ENCODE measurements around the gene LDLRAD3. TPM values are rescaled to one million over a fixed set of nuclear protein-coding genes. Genes with fewer than 3 reads are reported as not detected.
"Not testable (repeated sequence)": the region's sequence is repeated elsewhere in the genome, so short reads cannot be mapped to it uniquely, and the experiment has no call there.

Gene LDLRAD3
- polyA plus RNA-seq, 1 experiment: 7.8 TPM

DNA sequence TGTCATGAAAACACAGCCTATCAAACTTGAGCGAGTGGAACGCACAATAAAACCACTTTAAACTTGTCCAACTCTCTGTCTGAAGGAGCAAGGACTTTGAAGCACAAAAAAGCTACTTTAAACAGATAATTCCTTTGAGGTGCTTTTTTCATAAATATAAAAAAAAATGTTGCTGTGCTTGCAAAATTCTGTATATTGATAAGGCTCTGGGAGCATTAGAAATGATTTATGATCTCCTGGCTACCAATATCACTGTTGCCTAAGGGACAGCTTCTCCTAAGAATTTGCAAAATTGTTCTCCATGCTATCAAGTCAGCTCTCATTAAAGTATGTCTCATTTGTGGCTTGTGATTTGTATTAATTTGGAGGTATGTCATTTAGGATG, 37.6 kb upstream of the LDLRAD3 start:
- CTCF ChIA-PET: interaction anchor here (0.6 to 1.3 kb wide), 2 partner anchors 84 to 418 kb away, joined by 3 to 8 read pairs; no protein-coding TSS in a partner anchor
- Histone ChIP-seq H3K27ac (ENCODE audit: low read depth, low read length) (no peak overlapping the region), H3K4me3 (ENCODE audit: low read depth, low read length) (no peak overlapping the region), H3K9me3 (ENCODE audit: control insufficient read depth, insufficient read depth, low read length) (peaks cover 6% of the 10 kb centered on the region), H3K27me3 (ENCODE audit: control insufficient read depth, insufficient read depth, low read length) (peaks cover 3% of the 10 kb centered on the region)
- DNase-seq (ENCODE audit: low read depth, low spot score): no peak
- TF ChIP-seq, protein P1, sequence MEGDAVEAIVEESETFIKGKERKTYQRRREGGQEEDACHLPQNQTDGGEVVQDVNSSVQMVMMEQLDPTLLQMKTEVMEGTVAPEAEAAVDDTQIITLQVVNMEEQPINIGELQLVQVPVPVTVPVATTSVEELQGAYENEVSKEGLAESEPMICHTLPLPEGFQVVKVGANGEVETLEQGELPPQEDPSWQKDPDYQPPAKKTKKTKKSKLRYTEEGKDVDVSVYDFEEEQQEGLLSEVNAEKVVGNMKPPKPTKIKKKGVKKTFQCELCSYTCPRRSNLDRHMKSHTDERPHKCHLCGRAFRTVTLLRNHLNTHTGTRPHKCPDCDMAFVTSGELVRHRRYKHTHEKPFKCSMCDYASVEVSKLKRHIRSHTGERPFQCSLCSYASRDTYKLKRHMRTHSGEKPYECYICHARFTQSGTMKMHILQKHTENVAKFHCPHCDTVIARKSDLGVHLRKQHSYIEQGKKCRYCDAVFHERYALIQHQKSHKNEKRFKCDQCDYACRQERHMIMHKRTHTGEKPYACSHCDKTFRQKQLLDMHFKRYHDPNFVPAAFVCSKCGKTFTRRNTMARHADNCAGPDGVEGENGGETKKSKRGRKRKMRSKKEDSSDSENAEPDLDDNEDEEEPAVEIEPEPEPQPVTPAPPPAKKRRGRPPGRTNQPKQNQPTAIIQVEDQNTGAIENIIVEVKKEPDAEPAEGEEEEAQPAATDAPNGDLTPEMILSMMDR (IDR thresholded peaks at IDR 0.05; ENCODE audit: low read depth, low read length): no peak
- POLR2A ChIA-PET: no interaction called here

DNA sequence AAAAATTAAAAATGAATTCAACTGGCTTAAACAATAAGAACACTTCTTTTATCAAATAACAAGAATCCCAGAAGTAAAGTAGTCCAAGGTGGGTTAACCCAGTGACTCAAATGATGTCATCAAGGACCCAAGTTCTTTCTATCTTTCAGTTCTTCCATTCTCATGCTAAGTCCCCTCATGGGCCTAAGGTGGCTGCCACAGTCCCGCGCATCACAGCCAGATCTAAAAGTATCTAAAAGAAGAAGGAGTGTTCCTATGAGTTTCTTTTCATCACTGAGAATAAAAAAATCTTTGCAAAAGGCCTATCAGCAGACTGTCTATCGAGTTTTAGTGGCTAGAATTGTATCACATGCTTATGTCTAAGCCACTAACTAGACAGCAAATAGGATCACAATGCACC, 37.2 kb upstream of the LDLRAD3 start:
- H3K27ac ChIP-seq (ENCODE audit: low read depth, low read length): no peak overlapping the region
- CTCF ChIA-PET: interaction anchor here (1.3 kb wide), 1 partner anchor 85 kb away, joined by 8 read pairs; no protein-coding TSS in a partner anchor

DNA sequence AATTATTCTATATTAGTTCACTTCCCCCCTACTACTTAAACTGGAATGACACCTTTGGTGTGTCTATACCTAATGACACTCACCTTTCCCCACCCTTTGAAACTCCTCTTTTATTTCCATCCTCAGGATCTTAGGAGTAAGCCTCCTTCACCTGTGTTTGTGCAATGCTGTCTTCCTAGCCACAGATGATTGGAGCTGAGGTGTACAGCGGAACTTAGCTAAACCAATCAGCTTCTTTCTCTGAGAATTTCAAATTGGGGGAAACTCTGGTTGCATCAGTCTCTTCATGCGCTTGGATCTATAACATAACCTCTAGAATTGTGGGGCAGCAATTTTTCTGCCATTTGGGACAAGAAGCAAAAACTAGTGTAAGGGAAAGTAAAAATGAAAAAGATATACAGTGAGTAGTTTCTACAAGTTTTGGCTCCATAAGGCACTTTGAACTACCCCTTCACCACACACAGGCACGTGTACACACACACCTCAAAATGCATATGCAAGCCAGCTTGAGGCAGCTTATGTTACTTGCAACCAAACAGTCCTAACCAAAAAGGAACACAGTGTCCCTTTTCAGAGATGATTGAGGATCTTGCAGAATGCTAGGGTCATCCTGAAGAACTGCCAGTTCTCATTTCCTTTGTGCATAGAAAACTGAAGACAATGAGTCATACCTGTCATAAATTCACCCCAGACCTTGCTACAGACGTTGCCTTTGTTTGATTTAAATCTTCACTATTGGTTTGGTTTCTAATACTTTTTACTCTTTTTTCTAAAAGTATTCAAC, 36.0 kb upstream of the LDLRAD3 start:
- POLR2A ChIA-PET: no interaction called here
- TF ChIP-seq, protein P1 (IDR thresholded peaks at IDR 0.05; ENCODE audit: low read depth, low read length): no peak
- CTCF ChIA-PET: no interaction called here
- no peak overlapping the region for H3K27ac ChIP-seq (ENCODE audit: low read depth, low read length)
- H3K27me3 ChIP-seq (ENCODE audit: control insufficient read depth, insufficient read depth, low read length): no peaks in the 10 kb centered on the region
- peaks cover 6% of the 10 kb centered on the region for H3K9me3 ChIP-seq (ENCODE audit: control insufficient read depth, insufficient read depth, low read length)
- H3K4me3 ChIP-seq (ENCODE audit: low read depth, low read length): no peak overlapping the region
- DNase-seq (ENCODE audit: low read depth, low spot score): no peak

More for the DNA sequence above, 37.2 kb upstream of the LDLRAD3 start:
- no peak for DNase-seq (ENCODE audit: low read depth, low spot score)
- Histone ChIP-seq H3K27me3 (ENCODE audit: control insufficient read depth, insufficient read depth, low read length) (peaks cover 3% of the 10 kb centered on the region), H3K9me3 (ENCODE audit: control insufficient read depth, insufficient read depth, low read length) (peaks cover 6% of the 10 kb centered on the region), H3K4me3 (ENCODE audit: low read depth, low read length) (no peak overlapping the region)
- TF ChIP-seq, protein P1 (IDR thresholded peaks at IDR 0.05; ENCODE audit: low read depth, low read length): no peak
- POLR2A ChIA-PET: no interaction called here

DNA sequence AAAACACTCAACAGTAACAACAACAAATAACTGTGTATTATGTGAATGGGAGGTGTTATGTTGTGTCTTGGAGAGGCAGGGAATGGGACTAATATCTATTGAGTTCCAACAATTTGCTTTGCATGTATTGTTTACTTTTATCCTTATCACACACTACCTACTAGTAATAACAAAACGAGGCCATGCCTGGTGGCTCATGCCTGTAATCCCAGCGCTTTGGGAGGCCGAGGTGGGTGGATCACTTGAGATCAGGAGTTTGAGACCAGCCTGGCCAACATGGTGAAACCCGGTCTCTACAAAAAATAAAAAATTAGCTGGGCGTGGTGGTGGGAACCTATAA, 35.5 kb upstream of the LDLRAD3 start:
- DNase-seq (ENCODE audit: low read depth, low spot score); H3K9me3 ChIP-seq (ENCODE audit: control insufficient read depth, insufficient read depth, low read length); H3K27me3 ChIP-seq (ENCODE audit: control insufficient read depth, insufficient read depth, low read length); H3K27ac ChIP-seq (ENCODE audit: low read depth, low read length); H3K4me3 ChIP-seq (ENCODE audit: low read depth, low read length); POLR2A ChIA-PET; CTCF ChIA-PET: not testable (repeated sequence)

DNA sequence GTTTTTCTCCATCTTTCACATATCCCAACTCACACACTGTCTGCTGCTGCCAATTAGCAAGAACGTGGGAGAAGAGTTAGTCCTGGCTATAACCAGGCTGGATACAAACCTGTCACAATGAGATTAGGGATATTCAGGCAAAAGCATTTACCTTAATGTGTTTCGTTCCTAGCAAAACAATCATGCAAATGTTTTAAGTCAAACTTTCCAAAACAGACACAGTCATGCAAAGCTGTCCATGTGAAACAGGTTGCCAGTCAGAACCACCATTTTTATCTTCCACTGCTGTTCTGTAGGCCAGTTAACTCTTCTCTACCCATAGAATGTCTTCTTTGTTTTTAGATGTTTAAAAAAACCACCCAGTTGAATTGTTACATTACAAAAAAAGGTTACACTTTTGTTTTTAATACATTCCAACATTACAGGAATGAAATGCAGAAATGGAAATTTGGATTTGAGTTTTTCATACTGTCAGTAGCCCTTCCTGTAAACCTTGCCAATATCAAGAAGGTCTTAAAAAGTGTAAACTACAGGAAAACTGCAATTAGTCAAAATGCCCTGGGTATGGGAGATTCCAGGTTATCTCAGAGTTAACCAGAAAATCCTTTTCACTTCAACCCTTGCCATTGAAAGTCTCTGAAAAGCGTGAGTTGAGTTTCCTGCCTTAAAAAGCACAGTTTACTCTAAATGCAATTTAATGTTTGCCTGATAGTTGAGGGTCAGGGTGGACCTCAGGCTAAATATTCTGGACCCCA, 34.2 kb upstream of the LDLRAD3 start:
- CTCF ChIA-PET: no interaction called here
- TF ChIP-seq, protein P1 (IDR thresholded peaks at IDR 0.05; ENCODE audit: low read depth, low read length): no peak

More for the DNA sequence above, 34.2 kb upstream of the LDLRAD3 start:
- Histone ChIP-seq H3K27ac (ENCODE audit: low read depth, low read length) (no peak overlapping the region), H3K27me3 (ENCODE audit: control insufficient read depth, insufficient read depth, low read length) (no peaks in the 10 kb centered on the region), H3K9me3 (ENCODE audit: control insufficient read depth, insufficient read depth, low read length) (no peaks in the 10 kb centered on the region), H3K4me3 (ENCODE audit: low read depth, low read length) (no peak overlapping the region)
- POLR2A ChIA-PET: interaction anchor here (0.6 kb wide), 1 partner anchor 291 kb away, joined by 3 read pairs; no protein-coding TSS in a partner anchor
- no peak for DNase-seq (ENCODE audit: low read depth, low spot score)
